GM13977 (cell line): ENCODE results near the gene PLEKHA6.

ENCODE experiments used
- DNase-seq: peaks from one replicate; pipeline ENCODE4 v3.0.0; 2012; ENCODE audit warnings: low spot score
- in situ Hi-C: fragments of 300-500 bp; cut with MboI; formaldehyde crosslinking; loops from one replicate; pipeline ENCODE4 v1.12.0; 2022; ENCODE audit warnings: low sequenced_read_pairs, low pct_unique_long_range_greater_than_20kb, mixed read lengths, inconsistent platforms; ENCODE audit not compliant: unreplicated experiment
- TF ChIP-seq, protein P1 (sequence below): IDR thresholded peaks from 2 replicates; pipeline ENCODE4 v1.5.1; 2012; ENCODE audit warnings: mild to moderate bottlenecking, control low read depth; ENCODE audit not compliant: insufficient read depth; ENCODE audit errors: extremely low read depth, missing control alignments

Gene PLEKHA6

DNA sequence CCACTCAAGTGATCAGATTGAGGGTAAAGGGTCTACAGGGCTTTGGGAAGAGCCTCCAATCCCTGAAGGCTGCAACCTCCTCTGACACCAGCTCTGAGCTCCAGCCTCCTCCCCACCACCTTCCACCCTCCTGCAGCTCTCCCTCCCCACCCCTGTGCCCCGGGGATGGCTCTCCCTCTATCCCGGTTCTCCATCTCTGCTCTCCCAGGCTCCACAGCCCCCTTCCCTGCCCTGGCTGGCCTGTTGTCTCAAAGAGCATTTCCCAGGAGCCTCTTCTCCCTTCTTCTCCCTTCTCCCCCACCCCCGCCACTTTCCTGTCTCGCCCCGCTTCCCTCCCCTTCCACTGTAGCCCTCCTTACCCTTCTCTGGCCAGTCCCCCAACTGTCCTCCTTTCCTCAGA is 1.1 kb downstream of the PLEKHA6 start:
- TF ChIP-seq, protein P1, sequence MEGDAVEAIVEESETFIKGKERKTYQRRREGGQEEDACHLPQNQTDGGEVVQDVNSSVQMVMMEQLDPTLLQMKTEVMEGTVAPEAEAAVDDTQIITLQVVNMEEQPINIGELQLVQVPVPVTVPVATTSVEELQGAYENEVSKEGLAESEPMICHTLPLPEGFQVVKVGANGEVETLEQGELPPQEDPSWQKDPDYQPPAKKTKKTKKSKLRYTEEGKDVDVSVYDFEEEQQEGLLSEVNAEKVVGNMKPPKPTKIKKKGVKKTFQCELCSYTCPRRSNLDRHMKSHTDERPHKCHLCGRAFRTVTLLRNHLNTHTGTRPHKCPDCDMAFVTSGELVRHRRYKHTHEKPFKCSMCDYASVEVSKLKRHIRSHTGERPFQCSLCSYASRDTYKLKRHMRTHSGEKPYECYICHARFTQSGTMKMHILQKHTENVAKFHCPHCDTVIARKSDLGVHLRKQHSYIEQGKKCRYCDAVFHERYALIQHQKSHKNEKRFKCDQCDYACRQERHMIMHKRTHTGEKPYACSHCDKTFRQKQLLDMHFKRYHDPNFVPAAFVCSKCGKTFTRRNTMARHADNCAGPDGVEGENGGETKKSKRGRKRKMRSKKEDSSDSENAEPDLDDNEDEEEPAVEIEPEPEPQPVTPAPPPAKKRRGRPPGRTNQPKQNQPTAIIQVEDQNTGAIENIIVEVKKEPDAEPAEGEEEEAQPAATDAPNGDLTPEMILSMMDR, result no peak
- in situ Hi-C loops, result no loop called here
- no peak for DNase-seq

DNA sequence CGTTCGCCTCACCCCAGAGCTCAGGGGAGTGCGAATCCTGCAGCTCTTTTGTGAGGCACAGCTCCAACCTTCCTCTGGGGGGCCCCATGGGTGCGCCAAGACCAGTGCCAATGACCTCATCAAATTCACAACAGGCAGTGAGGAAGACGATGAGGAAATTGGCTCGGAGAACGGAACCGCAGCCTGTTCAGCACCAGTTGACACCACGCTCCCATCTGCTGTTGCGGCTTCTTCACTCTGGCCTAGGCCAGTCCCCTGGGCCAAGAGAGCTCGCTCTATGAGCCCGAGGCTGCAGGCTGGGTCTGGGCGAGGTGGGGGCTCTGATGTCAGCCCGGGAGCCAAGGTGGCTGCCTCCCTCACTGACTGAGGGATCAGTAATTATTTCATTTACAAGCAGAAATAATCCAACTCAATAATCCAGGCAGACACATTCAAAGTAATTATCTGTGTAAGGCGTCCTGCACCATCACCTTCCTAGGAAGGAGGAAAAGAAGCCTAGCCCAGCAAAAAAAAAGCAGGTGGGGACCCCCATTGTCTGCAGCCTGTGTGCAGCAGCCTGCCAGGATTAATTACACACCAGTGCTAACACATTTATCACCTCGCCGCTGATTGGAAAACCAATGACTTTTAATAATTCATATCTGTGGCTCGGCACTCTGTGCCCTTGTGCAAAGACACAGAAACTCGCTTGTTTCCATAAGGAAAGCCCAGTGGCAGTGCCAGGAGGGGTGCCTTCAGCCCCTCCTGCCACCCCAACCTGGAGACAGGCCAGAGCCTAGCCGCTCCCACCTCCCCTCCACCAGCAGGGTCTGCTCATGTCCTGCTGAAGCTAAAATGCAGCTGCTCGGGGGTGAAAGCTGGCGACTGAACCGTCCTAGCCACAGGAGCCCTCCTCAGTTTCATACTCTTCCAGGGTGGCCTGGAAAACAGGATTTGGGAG is 1.9 kb downstream of the PLEKHA6 start:
- no peak for DNase-seq
- in situ Hi-C loops, result no loop called here
- TF ChIP-seq, protein P1, result no peak

DNA sequence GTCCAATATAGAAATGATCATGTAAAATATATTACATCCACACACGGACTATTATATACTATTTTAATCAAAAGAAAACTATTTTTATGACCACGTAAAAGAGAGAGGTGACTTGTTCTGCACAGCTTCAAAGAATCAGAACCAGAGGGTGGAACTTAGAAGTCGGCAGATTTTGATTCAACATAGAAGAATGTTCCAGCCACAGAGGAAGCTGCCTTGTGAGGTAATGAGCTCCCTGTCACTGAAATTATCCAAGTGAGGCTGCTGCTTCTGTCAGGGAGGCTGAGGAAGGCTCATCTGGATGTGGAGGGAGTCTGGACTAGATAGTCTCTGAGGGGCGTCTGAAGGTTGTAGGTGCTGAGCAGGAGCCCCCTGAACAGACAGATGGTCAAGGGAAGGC is 2.7 kb downstream of the PLEKHA6 start:
- in situ Hi-C loops, result no loop called here
- TF ChIP-seq, protein P1, result no peak
- no peak for DNase-seq

DNA sequence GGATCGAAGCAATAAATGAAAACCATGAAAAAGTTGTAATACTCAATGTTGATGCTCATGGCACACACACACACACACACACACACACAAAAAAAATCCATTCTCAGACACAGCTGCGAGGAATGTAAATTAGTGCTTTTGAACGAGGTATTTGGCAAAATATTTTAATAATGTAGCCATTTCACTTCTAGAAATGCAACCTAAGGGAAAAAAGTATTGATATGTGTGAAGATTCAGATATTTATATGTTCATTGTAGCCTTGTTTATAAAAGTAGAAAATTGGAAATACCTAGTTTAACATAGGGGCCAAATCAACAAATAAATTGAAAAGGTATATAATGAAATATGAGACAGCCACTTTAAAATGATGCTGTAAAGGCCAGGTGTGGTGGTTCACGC is 3.8 kb downstream of the PLEKHA6 start:
- no peak for DNase-seq
- TF ChIP-seq, protein P1, result no peak
- in situ Hi-C loops, result no loop called here

DNA sequence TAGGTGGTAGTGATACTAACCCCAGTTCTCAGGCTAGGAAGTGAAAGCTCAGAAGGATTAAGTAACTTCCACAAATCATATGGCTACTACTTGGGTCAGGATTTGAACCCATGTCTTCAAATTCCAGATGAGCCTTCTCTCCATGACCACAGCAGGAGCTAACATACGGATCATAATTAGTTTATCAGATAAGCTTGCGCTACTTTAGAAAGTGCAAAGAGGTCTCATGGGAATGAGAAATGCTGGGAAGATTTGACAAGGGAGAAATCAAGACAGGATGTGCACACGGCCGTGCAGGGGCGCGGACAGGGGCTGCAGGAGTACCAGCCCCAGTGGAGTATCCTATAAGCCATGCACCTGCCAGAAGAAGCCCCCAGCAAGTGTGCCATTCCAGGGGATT is 5.2 kb downstream of the PLEKHA6 start:
- TF ChIP-seq, protein P1, result no peak
- in situ Hi-C loops, result no loop called here
- DNase-seq, result no peak

DNA sequence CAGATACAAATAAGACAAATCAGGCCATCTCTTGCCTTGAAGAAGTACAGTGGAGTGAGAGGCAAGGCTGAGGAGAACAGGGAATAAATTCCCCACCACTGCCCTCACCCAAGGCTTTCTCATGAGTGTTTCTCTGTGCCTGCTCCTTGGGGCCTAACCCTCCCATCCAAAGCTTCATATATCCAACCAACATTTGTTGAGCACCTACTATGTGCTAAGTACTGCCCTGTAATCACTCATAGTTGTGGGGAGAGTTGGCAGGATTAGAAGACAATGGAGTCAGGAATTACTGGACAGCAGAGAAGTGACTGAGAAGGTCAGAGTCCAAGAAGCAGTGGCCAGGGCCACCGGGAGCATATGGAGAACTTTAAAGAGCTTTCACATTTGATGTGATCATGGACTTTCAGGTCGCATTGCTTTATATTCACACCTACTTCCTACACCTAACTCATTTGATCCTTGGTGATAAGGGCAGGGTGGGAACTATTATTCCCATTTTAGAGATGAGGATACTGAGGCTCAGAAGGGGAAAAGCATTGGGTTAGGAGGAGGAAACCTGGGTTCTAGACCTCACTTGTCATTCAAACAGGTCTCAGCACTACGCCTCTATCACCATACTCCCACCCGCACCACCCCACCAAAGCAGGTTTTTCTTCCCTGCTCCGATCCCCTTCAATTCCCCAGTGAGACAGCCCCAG is 6.4 kb downstream of the PLEKHA6 start:
- DNase-seq, result no peak
- in situ Hi-C loops, result no loop called here
- TF ChIP-seq, protein P1, result no peak
